ENCODE measurements around the gene IL2RA. TPM values are rescaled to one million over a fixed set of nuclear protein-coding genes. Genes with fewer than 3 reads are reported as not detected.

The IL2RA gene
- total and polyA plus RNA-seq, 2 experiments from 2014 or later, result not detected

DNA sequence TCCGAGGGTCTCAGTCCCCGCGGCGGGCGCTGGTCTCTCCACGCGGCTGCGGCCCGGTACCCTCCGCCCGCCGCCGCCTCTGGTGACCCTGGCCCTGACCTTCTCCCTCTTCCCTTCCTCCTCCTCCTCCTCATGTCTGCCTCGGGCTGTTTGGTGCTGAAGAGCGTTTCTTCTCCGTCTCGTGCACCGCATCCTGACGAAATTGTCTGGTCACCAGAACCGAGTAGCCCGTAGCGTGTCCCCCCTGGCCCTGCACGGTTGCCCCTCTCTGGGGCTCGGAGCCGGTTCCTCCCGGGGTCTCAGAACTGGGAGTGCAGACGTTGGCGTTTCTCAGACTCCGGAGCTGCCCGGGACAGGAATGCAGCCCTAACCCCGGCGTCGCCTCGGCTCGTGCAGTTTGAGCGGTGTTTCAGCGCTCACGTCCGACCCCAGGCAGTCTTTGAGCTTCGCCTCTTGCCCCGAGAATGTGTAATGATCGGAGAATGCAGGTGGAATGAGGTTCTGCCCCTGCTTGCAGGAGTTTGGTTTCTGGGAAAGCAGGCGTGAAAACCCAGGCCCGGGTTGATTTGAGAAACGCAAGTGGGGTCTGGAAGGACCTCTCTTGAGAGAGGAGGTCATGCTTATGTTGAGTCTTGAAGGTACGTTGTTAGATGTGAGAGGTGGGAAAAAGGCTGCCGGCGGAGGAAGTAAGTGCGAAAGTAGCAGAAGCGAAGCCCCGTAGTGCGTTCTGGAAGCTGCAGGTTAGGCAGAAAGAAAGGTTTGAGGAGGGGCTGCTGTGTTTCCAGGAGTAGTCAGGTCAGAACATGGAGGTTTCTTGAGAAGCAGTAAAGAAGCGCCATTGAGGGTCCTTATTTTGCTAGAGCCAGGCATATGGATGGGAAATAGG is 27.4 kb upstream of the IL2RA start:
- Histone ChIP-seq H3F3A (replicated peaks; ENCODE audit: low read depth) (no peaks in the 10 kb centered on the region), H3K27me3 (ENCODE audit: insufficient read depth) (no peaks in the 10 kb centered on the region; the same call in 1 of the 2 replicates), H3K27ac (ENCODE audit: low read depth) (no peak overlapping the region; the same call in 1 of the 2 replicates), H4K20me1 (replicated peaks; ENCODE audit: insufficient read depth) (peaks cover 41% of the 10 kb centered on the region), H2AFZ (no peak overlapping the region), H3K9me2 (ENCODE audit: insufficient read depth) (no peaks in the 10 kb centered on the region), H3K4me3 (peak overlapping the region; percentile 86), H3K36me3 (ENCODE audit: insufficient read depth) (no peaks in the 10 kb centered on the region), H3K4me2 (peak overlapping the region; percentile 93), H3K79me2 (replicated peaks; ENCODE audit: insufficient read depth) (peaks cover 54% of the 10 kb centered on the region), H3K4me1 (ENCODE audit: insufficient read depth) (peaks cover 27% of the 10 kb centered on the region)
- peaks cover 50% of the 10 kb centered on the region for H3K4me1 Mint-ChIP-seq
- peak overlapping the region; percentile 89 for H3K4me3 Mint-ChIP-seq
- DNase-seq (ENCODE audit: low spot score) (peak; percentile 60), ATAC-seq (peak; percentile 46)
- no peaks in the 10 kb centered on the region; the same call in 2 of the 3 replicates for H3K36me3 Mint-ChIP-seq (ENCODE audit: low read depth)
- peaks cover 8% of the 10 kb centered on the region for H3K27me3 Mint-ChIP-seq (ENCODE audit: insufficient read depth, low read depth, poor library complexity)
- H3K9me3 Mint-ChIP-seq, result no peaks in the 10 kb centered on the region; the same call in 2 of the 3 replicates
- peak overlapping the region; percentile 23 for H3K27ac Mint-ChIP-seq
- TF ChIP-seq, protein P1, sequence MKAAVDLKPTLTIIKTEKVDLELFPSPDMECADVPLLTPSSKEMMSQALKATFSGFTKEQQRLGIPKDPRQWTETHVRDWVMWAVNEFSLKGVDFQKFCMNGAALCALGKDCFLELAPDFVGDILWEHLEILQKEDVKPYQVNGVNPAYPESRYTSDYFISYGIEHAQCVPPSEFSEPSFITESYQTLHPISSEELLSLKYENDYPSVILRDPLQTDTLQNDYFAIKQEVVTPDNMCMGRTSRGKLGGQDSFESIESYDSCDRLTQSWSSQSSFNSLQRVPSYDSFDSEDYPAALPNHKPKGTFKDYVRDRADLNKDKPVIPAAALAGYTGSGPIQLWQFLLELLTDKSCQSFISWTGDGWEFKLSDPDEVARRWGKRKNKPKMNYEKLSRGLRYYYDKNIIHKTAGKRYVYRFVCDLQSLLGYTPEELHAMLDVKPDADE (IDR thresholded peaks at IDR 0.05), result no peak
- TF ChIP-seq ZNF114 (CRISPR knock-in tag; IDR thresholded peaks at IDR 0.05) (no peak), NANOG (IDR thresholded peaks at IDR 0.05; ENCODE audit: borderline replicate concordance) (no peak), CREB1 (CRISPR knock-in tag; IDR thresholded peaks at IDR 0.05; ENCODE audit: low read depth) (no peak), POLR2AphosphoS5 (IDR thresholded peaks at IDR 0.05; ENCODE audit: low read depth) (no peak), JUNB (IDR thresholded peaks at IDR 0.05; ENCODE audit: unreplicated experiment) (no peak)
- TF ChIP-seq, protein P2, sequence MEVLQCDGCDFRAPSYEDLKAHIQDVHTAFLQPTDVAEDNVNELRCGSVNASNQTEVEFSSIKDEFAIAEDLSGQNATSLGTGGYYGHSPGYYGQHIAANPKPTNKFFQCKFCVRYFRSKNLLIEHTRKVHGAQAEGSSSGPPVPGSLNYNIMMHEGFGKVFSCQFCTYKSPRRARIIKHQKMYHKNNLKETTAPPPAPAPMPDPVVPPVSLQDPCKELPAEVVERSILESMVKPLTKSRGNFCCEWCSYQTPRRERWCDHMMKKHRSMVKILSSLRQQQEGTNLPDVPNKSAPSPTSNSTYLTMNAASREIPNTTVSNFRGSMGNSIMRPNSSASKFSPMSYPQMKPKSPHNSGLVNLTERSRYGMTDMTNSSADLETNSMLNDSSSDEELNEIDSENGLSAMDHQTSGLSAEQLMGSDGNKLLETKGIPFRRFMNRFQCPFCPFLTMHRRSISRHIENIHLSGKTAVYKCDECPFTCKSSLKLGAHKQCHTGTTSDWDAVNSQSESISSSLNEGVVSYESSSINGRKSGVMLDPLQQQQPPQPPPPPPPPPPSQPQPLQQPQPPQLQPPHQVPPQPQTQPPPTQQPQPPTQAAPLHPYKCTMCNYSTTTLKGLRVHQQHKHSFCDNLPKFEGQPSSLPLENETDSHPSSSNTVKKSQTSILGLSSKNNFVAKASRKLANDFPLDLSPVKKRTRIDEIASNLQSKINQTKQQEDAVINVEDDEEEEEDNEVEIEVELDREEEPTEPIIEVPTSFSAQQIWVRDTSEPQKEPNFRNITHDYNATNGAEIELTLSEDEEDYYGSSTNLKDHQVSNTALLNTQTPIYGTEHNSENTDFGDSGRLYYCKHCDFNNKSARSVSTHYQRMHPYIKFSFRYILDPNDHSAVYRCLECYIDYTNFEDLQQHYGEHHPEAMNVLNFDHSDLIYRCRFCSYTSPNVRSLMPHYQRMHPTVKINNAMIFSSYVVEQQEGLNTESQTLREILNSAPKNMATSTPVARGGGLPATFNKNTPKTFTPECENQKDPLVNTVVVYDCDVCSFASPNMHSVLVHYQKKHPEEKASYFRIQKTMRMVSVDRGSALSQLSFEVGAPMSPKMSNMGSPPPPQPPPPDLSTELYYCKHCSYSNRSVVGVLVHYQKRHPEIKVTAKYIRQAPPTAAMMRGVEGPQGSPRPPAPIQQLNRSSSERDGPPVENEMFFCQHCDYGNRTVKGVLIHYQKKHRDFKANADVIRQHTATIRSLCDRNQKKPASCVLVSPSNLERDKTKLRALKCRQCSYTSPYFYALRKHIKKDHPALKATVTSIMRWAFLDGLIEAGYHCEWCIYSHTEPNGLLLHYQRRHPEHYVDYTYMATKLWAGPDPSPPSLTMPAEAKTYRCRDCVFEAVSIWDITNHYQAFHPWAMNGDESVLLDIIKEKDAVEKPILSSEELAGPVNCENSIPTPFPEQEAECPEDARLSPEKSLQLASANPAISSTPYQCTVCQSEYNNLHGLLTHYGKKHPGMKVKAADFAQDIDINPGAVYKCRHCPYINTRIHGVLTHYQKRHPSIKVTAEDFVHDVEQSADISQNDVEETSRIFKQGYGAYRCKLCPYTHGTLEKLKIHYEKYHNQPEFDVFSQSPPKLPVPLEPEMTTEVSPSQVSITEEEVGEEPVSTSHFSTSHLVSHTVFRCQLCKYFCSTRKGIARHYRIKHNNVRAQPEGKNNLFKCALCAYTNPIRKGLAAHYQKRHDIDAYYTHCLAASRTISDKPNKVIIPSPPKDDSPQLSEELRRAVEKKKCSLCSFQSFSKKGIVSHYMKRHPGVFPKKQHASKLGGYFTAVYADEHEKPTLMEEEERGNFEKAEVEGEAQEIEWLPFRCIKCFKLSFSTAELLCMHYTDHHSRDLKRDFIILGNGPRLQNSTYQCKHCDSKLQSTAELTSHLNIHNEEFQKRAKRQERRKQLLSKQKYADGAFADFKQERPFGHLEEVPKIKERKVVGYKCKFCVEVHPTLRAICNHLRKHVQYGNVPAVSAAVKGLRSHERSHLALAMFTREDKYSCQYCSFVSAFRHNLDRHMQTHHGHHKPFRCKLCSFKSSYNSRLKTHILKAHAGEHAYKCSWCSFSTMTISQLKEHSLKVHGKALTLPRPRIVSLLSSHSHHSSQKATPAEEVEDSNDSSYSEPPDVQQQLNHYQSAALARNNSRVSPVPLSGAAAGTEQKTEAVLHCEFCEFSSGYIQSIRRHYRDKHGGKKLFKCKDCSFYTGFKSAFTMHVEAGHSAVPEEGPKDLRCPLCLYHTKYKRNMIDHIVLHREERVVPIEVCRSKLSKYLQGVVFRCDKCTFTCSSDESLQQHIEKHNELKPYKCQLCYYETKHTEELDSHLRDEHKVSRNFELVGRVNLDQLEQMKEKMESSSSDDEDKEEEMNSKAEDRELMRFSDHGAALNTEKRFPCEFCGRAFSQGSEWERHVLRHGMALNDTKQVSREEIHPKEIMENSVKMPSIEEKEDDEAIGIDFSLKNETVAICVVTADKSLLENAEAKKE (CRISPR knock-in tag; IDR thresholded peaks at IDR 0.05), result no peak
- TF ChIP-seq, protein P3, sequence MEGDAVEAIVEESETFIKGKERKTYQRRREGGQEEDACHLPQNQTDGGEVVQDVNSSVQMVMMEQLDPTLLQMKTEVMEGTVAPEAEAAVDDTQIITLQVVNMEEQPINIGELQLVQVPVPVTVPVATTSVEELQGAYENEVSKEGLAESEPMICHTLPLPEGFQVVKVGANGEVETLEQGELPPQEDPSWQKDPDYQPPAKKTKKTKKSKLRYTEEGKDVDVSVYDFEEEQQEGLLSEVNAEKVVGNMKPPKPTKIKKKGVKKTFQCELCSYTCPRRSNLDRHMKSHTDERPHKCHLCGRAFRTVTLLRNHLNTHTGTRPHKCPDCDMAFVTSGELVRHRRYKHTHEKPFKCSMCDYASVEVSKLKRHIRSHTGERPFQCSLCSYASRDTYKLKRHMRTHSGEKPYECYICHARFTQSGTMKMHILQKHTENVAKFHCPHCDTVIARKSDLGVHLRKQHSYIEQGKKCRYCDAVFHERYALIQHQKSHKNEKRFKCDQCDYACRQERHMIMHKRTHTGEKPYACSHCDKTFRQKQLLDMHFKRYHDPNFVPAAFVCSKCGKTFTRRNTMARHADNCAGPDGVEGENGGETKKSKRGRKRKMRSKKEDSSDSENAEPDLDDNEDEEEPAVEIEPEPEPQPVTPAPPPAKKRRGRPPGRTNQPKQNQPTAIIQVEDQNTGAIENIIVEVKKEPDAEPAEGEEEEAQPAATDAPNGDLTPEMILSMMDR (conservative IDR thresholded peaks at IDR 0.05; ENCODE audit: low read depth in 2 of 2), result no peak

Data from GM23338 (cell line).